HG03196 (cell line): Measurements from ENCODE around the gene TRAPPC8.
A peak's percentile ranks its signal among the peaks of the same experiment; 100 is the strongest.
"Not testable (repeated sequence)": the region's sequence is repeated elsewhere in the genome, so short reads cannot be mapped to it uniquely, and the experiment has no call there.

ENCODE experiments used
- ATAC-seq: cut with Tn5 transposase; IDR thresholded peaks from one replicate; pipeline ENCODE4 v1.9.1; 2021; ENCODE audit not compliant: unreplicated experiment

TRAPPC8 gene

GRCh38 chr18:31942999-31943877 is at the start of gene TRAPPC8:
Gene TRAPPC8, minus strand, starts transcription at chr18:31943128. Its CDS starts 364 bp downstream, at chr18:31942764.
- ATAC-seq, result peak; percentile 88

- ATAC-seq, result peak; percentile 99
Observed at GRCh38 chr18:31990823-31991222, 47.9 kb upstream of the TRAPPC8 start.

GRCh38 chr18:31983976-31984375 is 41.0 kb upstream of the TRAPPC8 start:
- ATAC-seq, result no peak

- ATAC-seq, result no peak
Observed at GRCh38 chr18:31983020-31983419, 40.1 kb upstream of the TRAPPC8 start.

GRCh38 chr18:31980863-31981262 is 37.9 kb upstream of the TRAPPC8 start:
- no peak for ATAC-seq

GRCh38 chr18:31979714-31980113 is 36.8 kb upstream of the TRAPPC8 start:
- ATAC-seq, result no peak

- no peak for ATAC-seq
Observed at GRCh38 chr18:31978616-31979015, 35.7 kb upstream of the TRAPPC8 start.

GRCh38 chr18:31977270-31977872 is 34.4 kb upstream of the TRAPPC8 start:
- ATAC-seq, result no peak

- ATAC-seq, result no peak
Observed at GRCh38 chr18:31976242-31976641, 33.3 kb upstream of the TRAPPC8 start.

GRCh38 chr18:31973929-31974546 is 31.1 kb upstream of the TRAPPC8 start:
- no peak for ATAC-seq

GRCh38 chr18:31970617-31971016 is 27.7 kb upstream of the TRAPPC8 start:
- no peak for ATAC-seq

GRCh38 chr18:31965316-31965970 is 22.5 kb upstream of the TRAPPC8 start:
- no peak for ATAC-seq

- no peak for ATAC-seq
Observed at GRCh38 chr18:31957728-31958127, 14.8 kb upstream of the TRAPPC8 start.

- no peak for ATAC-seq
Observed at GRCh38 chr18:31954349-31954748, 11.4 kb upstream of the TRAPPC8 start.

- ATAC-seq, result not testable (repeated sequence)
Observed at GRCh38 chr18:31953699-31954098, 10.8 kb upstream of the TRAPPC8 start.

GRCh38 chr18:31952223-31952622 is 9.3 kb upstream of the TRAPPC8 start:
- ATAC-seq, result no peak

- ATAC-seq, result no peak
Observed at GRCh38 chr18:31950583-31950982, 7.7 kb upstream of the TRAPPC8 start.

- not testable (repeated sequence) for ATAC-seq
Observed at GRCh38 chr18:31948349-31948748, 5.4 kb upstream of the TRAPPC8 start.

GRCh38 chr18:31946305-31947046 is 3.5 kb upstream of the TRAPPC8 start:
- ATAC-seq, result no peak
